Measurements from ENCODE around the gene RNU1-1. TPM values are rescaled to one million over a fixed set of nuclear protein-coding genes. Genes with fewer than 3 reads are reported as not detected.
"Not testable (repeated sequence)": the region's sequence is repeated elsewhere in the genome, so short reads cannot be mapped to it uniquely, and the experiment has no call there.

The RNU1-1 gene
- total and polyA plus RNA-seq, 10 of the 15 experiments (the other 5 are each of a cell fraction or from before 2014, with no cell fraction given): under 0.01 to 20,946 (median 4.7) TPM; not detected in 2

- H2AFZ ChIP-seq (ENCODE audit: control insufficient read depth, low read depth, low read length); H3K4me1 ChIP-seq (ENCODE audit: control insufficient read depth, insufficient read depth, low read length); ATAC-seq; H3K9ac ChIP-seq (ENCODE audit: control insufficient read depth, insufficient read depth, low read length); DNase-seq (ENCODE audit: low read depth, low spot score); H3K4me3 ChIP-seq; BruUV-seq (replicated peaks); H3K79me2 ChIP-seq (ENCODE audit: control insufficient read depth, insufficient read depth, low read length); H3K36me3 ChIP-seq (ENCODE audit: control insufficient read depth in 2 of 2, insufficient read depth in 2 of 2, low read length in 1 of 2); POLR2A ChIA-PET; H4K20me1 ChIP-seq (ENCODE audit: control insufficient read depth, insufficient read depth); FAIRE-seq; CTCF ChIA-PET; H3K27ac ChIP-seq (ENCODE audit: control insufficient read depth, insufficient read depth); intact Hi-C loops (cut with micrococcal nuclease; ENCODE audit: unreplicated experiment); H3K4me2 ChIP-seq (ENCODE audit: control insufficient read depth, insufficient read depth); H3K9me3 ChIP-seq (replicated peaks; ENCODE audit: control insufficient read depth, insufficient read depth, low read length); H3K27me3 ChIP-seq (replicated peaks in 1 of 2; ENCODE audit: control insufficient read depth in 2 of 2, insufficient read depth in 2 of 2, low read length in 1 of 2); in situ Hi-C loops (cut with MboI); SMC1A ChIA-PET (ENCODE audit: uncharacterized antibody, unreplicated experiment); RAD21 ChIA-PET (ENCODE audit: unreplicated experiment): not testable (repeated sequence)
- 92% methylated on average over 21 of the region's 26 CpGs for WGBS (ENCODE audit: insufficient coverage, insufficient replicate concordance, low lambda C conversion rate, missing lambda C conversion rate)
Measured at GRCh38 chr1:16483146-16483545, 30.9 kb downstream of the RNU1-1 start.

- H3K27ac ChIP-seq (ENCODE audit: control insufficient read depth, insufficient read depth): no peak overlapping the region
- RAD21 ChIA-PET (ENCODE audit: unreplicated experiment): no interaction called here
- ATAC-seq (no peak), DNase-seq (ENCODE audit: low read depth, low spot score) (no peak), FAIRE-seq (no peak)
- no peak overlapping the region for H3K4me2 ChIP-seq (ENCODE audit: control insufficient read depth, insufficient read depth)
- H3K4me3 ChIP-seq: no peak overlapping the region
- in situ Hi-C loops (cut with MboI) (no loop called here), intact Hi-C loops (cut with micrococcal nuclease; ENCODE audit: unreplicated experiment) (no loop called here)
- CTCF ChIA-PET: no interaction called here
- 95% methylated on average over 12 of the region's 12 CpGs for WGBS (ENCODE audit: insufficient coverage, insufficient replicate concordance, low lambda C conversion rate, missing lambda C conversion rate)
- H3K9ac ChIP-seq (ENCODE audit: control insufficient read depth, insufficient read depth, low read length): no peak overlapping the region
- no peaks in the 10 kb centered on the region for H3K4me1 ChIP-seq (ENCODE audit: control insufficient read depth, insufficient read depth, low read length)
- no peaks in the 10 kb centered on the region for H3K9me3 ChIP-seq (replicated peaks; ENCODE audit: control insufficient read depth, insufficient read depth, low read length)
- H3K36me3 ChIP-seq (ENCODE audit: control insufficient read depth in 2 of 2, insufficient read depth in 2 of 2, low read length in 1 of 2): no peaks in the 10 kb centered on the region; a peak in 1 of 4 replicates
- POLR2A ChIA-PET: no interaction called here
- SMC1A ChIA-PET (ENCODE audit: uncharacterized antibody, unreplicated experiment): no interaction called here
- H3K79me2 ChIP-seq (ENCODE audit: control insufficient read depth, insufficient read depth, low read length): no peaks in the 10 kb centered on the region
- no peak overlapping the region for H2AFZ ChIP-seq (ENCODE audit: control insufficient read depth, low read depth, low read length)
- no TSS peak for BruUV-seq (replicated peaks)
- H3K27me3 ChIP-seq (replicated peaks in 1 of 2; ENCODE audit: control insufficient read depth in 2 of 2, insufficient read depth in 2 of 2, low read length in 1 of 2): no peaks in the 10 kb centered on the region
- no peaks in the 10 kb centered on the region for H4K20me1 ChIP-seq (ENCODE audit: control insufficient read depth, insufficient read depth)
- TF ChIP-seq EGR1 (IDR thresholded peaks at IDR 0.05; ENCODE audit: borderline replicate concordance in 1 of 2, low read depth in 2 of 2, low read length in 2 of 2) (no peak), ATF3 (IDR thresholded peaks at IDR 0.05; ENCODE audit: borderline replicate concordance, extremely low read depth, low read depth, low read length) (no peak), CEBPZ (IDR thresholded peaks at IDR 0.05; ENCODE audit: low read depth, low read length) (no peak), NR2F1 (conservative IDR thresholded peaks at IDR 0.05) (no peak), GABPA (IDR thresholded peaks at IDR 0.05; ENCODE audit: low read depth) (no peak), SIX5 (IDR thresholded peaks at IDR 0.05; ENCODE audit: low read depth, low read length, severe bottlenecking) (no peak), ZBTB4 (CRISPR knock-in tag; IDR thresholded peaks at IDR 0.05) (no peak), PAX5 (IDR thresholded peaks at IDR 0.05; ENCODE audit: borderline replicate concordance, low read depth, low read length) (no peak), ZNF24 (IDR thresholded peaks at IDR 0.05) (no peak), NFXL1 (IDR thresholded peaks at IDR 0.05; ENCODE audit: borderline replicate concordance) (no peak), CBFB (IDR thresholded peaks at IDR 0.05; ENCODE audit: low read depth) (no peak)
Measured at GRCh38 chr1:16478091-16478490, 36.0 kb downstream of the RNU1-1 start.

All from GM12878 (cell line).